Measurements from ENCODE around the gene AMZ1.
"Not testable (repeated sequence)": the region's sequence is repeated elsewhere in the genome, so short reads cannot be mapped to it uniquely, and the experiment has no call there.

The AMZ1 gene

GRCh38 chr7:2737771-2738540 lies 50.0 kb downstream of the AMZ1 start:
- TF ChIP-seq CTCF (conservative IDR thresholded peaks at IDR 0.05; ENCODE audit: low read length): no peak
- H3K4me3 ChIP-seq (ENCODE audit: low read length): no peak overlapping the region
- DNase-seq (ENCODE audit: low read depth): no peak

GRCh38 chr7:2738766-2739549 lies 51.0 kb downstream of the AMZ1 start:
- DNase-seq (ENCODE audit: low read depth): no peak
- no peak for TF ChIP-seq CTCF (conservative IDR thresholded peaks at IDR 0.05; ENCODE audit: low read length)
- no peak overlapping the region for H3K4me3 ChIP-seq (ENCODE audit: low read length)

- DNase-seq (ENCODE audit: low read depth); H3K4me3 ChIP-seq (ENCODE audit: low read length): not testable (repeated sequence)
Measured at GRCh38 chr7:2743523-2744185, 55.7 kb downstream of the AMZ1 start.

- not testable (repeated sequence) for DNase-seq (ENCODE audit: low read depth); H3K4me3 ChIP-seq (ENCODE audit: low read length)
Measured at GRCh38 chr7:2748684-2749083, 60.7 kb downstream of the AMZ1 start.

GRCh38 chr7:2750004-2750407 lies 62.0 kb downstream of the AMZ1 start:
- no peak for TF ChIP-seq CTCF (conservative IDR thresholded peaks at IDR 0.05; ENCODE audit: low read length)
- no peak overlapping the region for H3K4me3 ChIP-seq (ENCODE audit: low read length)
- peak; percentile 21 for DNase-seq (ENCODE audit: low read depth)

GRCh38 chr7:2751086-2751485 lies 63.1 kb downstream of the AMZ1 start:
- H3K4me3 ChIP-seq (ENCODE audit: low read length): no peak overlapping the region
- no peak for DNase-seq (ENCODE audit: low read depth)
- no peak for TF ChIP-seq CTCF (conservative IDR thresholded peaks at IDR 0.05; ENCODE audit: low read length)

GRCh38 chr7:2753148-2753547 lies 65.1 kb downstream of the AMZ1 start:
- TF ChIP-seq CTCF (conservative IDR thresholded peaks at IDR 0.05; ENCODE audit: low read length): no peak
- H3K4me3 ChIP-seq (ENCODE audit: low read length): no peak overlapping the region
- no peak for DNase-seq (ENCODE audit: low read depth)

- H3K4me3 ChIP-seq (ENCODE audit: low read length): no peak overlapping the region
- DNase-seq (ENCODE audit: low read depth): no peak
- no peak for TF ChIP-seq CTCF (conservative IDR thresholded peaks at IDR 0.05; ENCODE audit: low read length)
Measured at GRCh38 chr7:2754086-2754485, 66.1 kb downstream of the AMZ1 start.

Measured in AG10803 (cell line).